Measurements from ENCODE around the gene MARK4.
"Not testable (repeated sequence)": the region's sequence is repeated elsewhere in the genome, so short reads cannot be mapped to it uniquely, and the experiment has no call there.

MARK4 gene

GRCh38 chr19:45250832-45251451 is at the start of gene MARK4:
TSS of gene MARK4 (plus strand) at chr19:45251271. CDS start at chr19:45251589, 318 bp downstream.
- peak; percentile 59 for DNase-seq

- no peak for DNase-seq
These were observed 48.4 kb upstream of the MARK4 start for GRCh38 chr19:45202637-45203036.

GRCh38 chr19:45205810-45206209 is 45.3 kb upstream of the MARK4 start:
- no peak for DNase-seq

GRCh38 chr19:45206328-45206727 is 44.7 kb upstream of the MARK4 start:
- DNase-seq: no peak

GRCh38 chr19:45211751-45212381 is 39.2 kb upstream of the MARK4 start:
- no peak for DNase-seq

- no peak for DNase-seq
These were observed 38.0 kb upstream of the MARK4 start for GRCh38 chr19:45213031-45213430.

- peak; percentile 66 for DNase-seq
These were observed 35.5 kb upstream of the MARK4 start for GRCh38 chr19:45215391-45216191.

- no peak for DNase-seq
These were observed 34.4 kb upstream of the MARK4 start for GRCh38 chr19:45216667-45217066.

GRCh38 chr19:45217193-45217956 is 33.7 kb upstream of the MARK4 start:
- no peak for DNase-seq

- DNase-seq: no peak
These were observed 33.1 kb upstream of the MARK4 start for GRCh38 chr19:45217957-45218334.

GRCh38 chr19:45218426-45218825 is 32.6 kb upstream of the MARK4 start:
- DNase-seq: no peak

- no peak for DNase-seq
These were observed 31.9 kb upstream of the MARK4 start for GRCh38 chr19:45218911-45219743.

- DNase-seq: no peak
These were observed 28.3 kb upstream of the MARK4 start for GRCh38 chr19:45222724-45223123.

GRCh38 chr19:45223879-45224278 is 27.2 kb upstream of the MARK4 start:
- no peak for DNase-seq

- DNase-seq: no peak
These were observed 26.4 kb upstream of the MARK4 start for GRCh38 chr19:45224645-45225044.

GRCh38 chr19:45229056-45229455 is 22.0 kb upstream of the MARK4 start:
- not testable (repeated sequence) for DNase-seq

- DNase-seq: no peak
These were observed 19.2 kb upstream of the MARK4 start for GRCh38 chr19:45231891-45232290.

GRCh38 chr19:45234089-45234869 is 16.8 kb upstream of the MARK4 start:
- no peak for DNase-seq

- no peak for DNase-seq
These were observed 15.6 kb upstream of the MARK4 start for GRCh38 chr19:45235485-45235884.

GRCh38 chr19:45238556-45238955 is 12.5 kb upstream of the MARK4 start:
- DNase-seq: no peak

- no peak for DNase-seq
These were observed 7.8 kb upstream of the MARK4 start for GRCh38 chr19:45243144-45243732.

Measured in DMS53 (cell line).